ENCODE measurements around the gene RASL10B.

DNA sequence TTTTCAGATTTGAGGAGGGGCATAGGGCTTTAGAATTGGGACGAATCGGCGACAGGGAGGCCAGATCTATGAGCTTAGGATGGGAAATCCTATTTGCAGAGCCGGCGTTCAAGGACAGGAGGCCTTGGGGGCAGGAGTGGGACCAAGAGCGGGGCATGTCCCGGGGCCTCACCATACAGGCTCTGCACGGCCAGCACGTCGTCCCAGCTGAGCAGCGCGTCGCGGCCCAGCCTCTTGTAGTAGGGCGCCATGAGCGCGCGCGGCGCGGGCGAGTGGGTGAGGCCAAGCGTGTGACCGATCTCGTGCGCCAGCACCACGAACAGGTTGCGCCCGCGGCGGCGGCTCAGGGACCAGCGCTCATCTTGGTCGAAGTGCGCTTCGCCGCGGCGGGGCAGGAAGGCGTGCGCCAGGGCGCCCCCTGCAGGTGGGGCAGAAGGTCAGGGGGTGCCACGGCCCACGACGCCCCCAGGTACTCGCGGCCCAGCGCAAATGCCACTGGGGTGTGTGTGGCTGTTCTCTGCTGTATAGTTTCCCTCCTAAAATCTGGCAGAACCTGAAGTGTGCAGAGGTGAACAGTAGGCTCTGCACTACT is 38.6 kb downstream of the RASL10B start:
- TF ChIP-seq, protein P1, sequence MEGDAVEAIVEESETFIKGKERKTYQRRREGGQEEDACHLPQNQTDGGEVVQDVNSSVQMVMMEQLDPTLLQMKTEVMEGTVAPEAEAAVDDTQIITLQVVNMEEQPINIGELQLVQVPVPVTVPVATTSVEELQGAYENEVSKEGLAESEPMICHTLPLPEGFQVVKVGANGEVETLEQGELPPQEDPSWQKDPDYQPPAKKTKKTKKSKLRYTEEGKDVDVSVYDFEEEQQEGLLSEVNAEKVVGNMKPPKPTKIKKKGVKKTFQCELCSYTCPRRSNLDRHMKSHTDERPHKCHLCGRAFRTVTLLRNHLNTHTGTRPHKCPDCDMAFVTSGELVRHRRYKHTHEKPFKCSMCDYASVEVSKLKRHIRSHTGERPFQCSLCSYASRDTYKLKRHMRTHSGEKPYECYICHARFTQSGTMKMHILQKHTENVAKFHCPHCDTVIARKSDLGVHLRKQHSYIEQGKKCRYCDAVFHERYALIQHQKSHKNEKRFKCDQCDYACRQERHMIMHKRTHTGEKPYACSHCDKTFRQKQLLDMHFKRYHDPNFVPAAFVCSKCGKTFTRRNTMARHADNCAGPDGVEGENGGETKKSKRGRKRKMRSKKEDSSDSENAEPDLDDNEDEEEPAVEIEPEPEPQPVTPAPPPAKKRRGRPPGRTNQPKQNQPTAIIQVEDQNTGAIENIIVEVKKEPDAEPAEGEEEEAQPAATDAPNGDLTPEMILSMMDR (IDR thresholded peaks at IDR 0.05): peak in 5 of 12 donors; percentile 6 to 19 (median 16)
- no peak for TF ChIP-seq POLR2A (IDR thresholded peaks at IDR 0.05)
